ENCODE measurements around the gene PIGL. TPM values are rescaled to one million over a fixed set of nuclear protein-coding genes. Genes with fewer than 3 reads are reported as not detected.

Gene PIGL
- total RNA-seq = 10 to 100 TPM; 41.1 to 57.0 TPM
- 43.8 TPM for polyA plus RNA-seq (2013, experiment 1 of 2)
- 35.3 TPM for polyA plus RNA-seq (2013, experiment 2 of 2)
- long read RNA-seq, experiment 1, partial matches to known transcripts = 1 of 10 reads
- long read RNA-seq, experiment 1, other reads (novel, unspliced or antisense) = 4 of 10 reads
- long read RNA-seq, experiment 2, transcript PIGL-201 (7 exons, 1,137 nt) = major isoform, 8 of 42 reads
- long read RNA-seq, experiment 2, partial matches to known transcripts = 3 of 42 reads
- long read RNA-seq, experiment 2, other reads (novel, unspliced or antisense) = 25 of 42 reads
- long read RNA-seq, experiment 3, transcript PIGL-201 (7 exons, 1,137 nt) = major isoform, 13 of 37 reads
- long read RNA-seq, experiment 3, partial matches to known transcripts = 0 of 37 reads
- long read RNA-seq, experiment 3, other reads (novel, unspliced or antisense) = 22 of 37 reads
- long read RNA-seq, experiment 4, transcript PIGL-201 (7 exons, 1,137 nt) = major isoform, 39 of 67 reads
- long read RNA-seq, experiment 4, partial matches to known transcripts = 1 of 67 reads
- long read RNA-seq, experiment 4, other reads (novel, unspliced or antisense) = 23 of 67 reads

GRCh38 chr17:16217002-16217635 is at the start of gene PIGL:
TSS of gene PIGL (plus strand) at chr17:16217210. CDS start at chr17:16217227, 17 bp downstream.
- TF ChIP-seq CTCF (conservative IDR thresholded peaks at IDR 0.05) = no peak
- Mint-ChIP-seq H3K36me3 (ENCODE audit: low read depth) (peaks cover 4% of the 10 kb centered on the region), H3K27ac (peak within 1 kb of the TSS; percentile 98), H3K4me1 (peaks cover 15% of the 10 kb centered on the region), H3K4me3 (peak within 1 kb of the TSS; percentile 97), H3K9me3 (no peaks in the 10 kb centered on the region), H3K27me3 (ENCODE audit: insufficient read depth) (no peaks in the 10 kb centered on the region)
- Histone ChIP-seq H3K27me3 (ENCODE audit: control insufficient read depth, insufficient read depth, low read length, poor library complexity, severe bottlenecking) (no peaks in the 10 kb centered on the region), H3K4me3 (ENCODE audit: low read length) (peak within 1 kb of the TSS; percentile 96), H3K9me3 (ENCODE audit: control insufficient read depth, low read length) (no peaks in the 10 kb centered on the region), H3K27ac (ENCODE audit: low read depth, low read length) (peak within 1 kb of the TSS; percentile 93), H3K36me3 (ENCODE audit: control insufficient read depth, insufficient read depth, low read length) (peaks cover 6% of the 10 kb centered on the region), H3K9ac (ENCODE audit: extremely low read depth, low read length, poor library complexity, severe bottlenecking) (peak within 1 kb of the TSS; percentile 92), H3K4me1 (ENCODE audit: control insufficient read depth, insufficient read depth, low read length) (no peaks in the 10 kb centered on the region)
- WGBS, 2 experiments (ENCODE audit: insufficient coverage in 1 of 2, insufficient read length in 1 of 2) = 0 to 1% methylated on average over 12 to 29 of the region's 29 CpGs
- DNase-seq = peak; percentile 99

- H3K36me3 ChIP-seq (ENCODE audit: control insufficient read depth, insufficient read depth, low read length) = peaks cover 46% of the 10 kb centered on the region
- peaks cover 58% of the 10 kb centered on the region for H3K36me3 Mint-ChIP-seq (ENCODE audit: low read depth)
- no peaks in the 10 kb centered on the region for H3K27me3 ChIP-seq (ENCODE audit: control insufficient read depth, insufficient read depth, low read length, poor library complexity, severe bottlenecking)
- no peak overlapping the region for H3K27ac ChIP-seq (ENCODE audit: low read depth, low read length)
- H3K9ac ChIP-seq (ENCODE audit: extremely low read depth, low read length, poor library complexity, severe bottlenecking) = no peak overlapping the region
- H3K4me1 ChIP-seq (ENCODE audit: control insufficient read depth, insufficient read depth, low read length) = no peaks in the 10 kb centered on the region
- H3K9me3 Mint-ChIP-seq = no peaks in the 10 kb centered on the region
- no peak overlapping the region for H3K4me3 Mint-ChIP-seq
- H3K27me3 Mint-ChIP-seq (ENCODE audit: insufficient read depth) = no peaks in the 10 kb centered on the region
- H3K9me3 ChIP-seq (ENCODE audit: control insufficient read depth, low read length) = no peaks in the 10 kb centered on the region
- no peaks in the 10 kb centered on the region for H3K4me1 Mint-ChIP-seq
- H3K27ac Mint-ChIP-seq = peak overlapping the region; percentile 44
- 94 to 96% methylated on average over 4 to 7 of the region's 7 CpGs for WGBS, 2 experiments (ENCODE audit: insufficient coverage in 1 of 2, insufficient read length in 1 of 2)
- TF ChIP-seq CTCF (conservative IDR thresholded peaks at IDR 0.05) = no peak
- DNase-seq = no peak
- H3K4me3 ChIP-seq (ENCODE audit: low read length) = no peak overlapping the region
Measured at GRCh38 chr17:16171613-16172012, 45.4 kb upstream of the PIGL start.

- Histone ChIP-seq H3K4me1 (ENCODE audit: control insufficient read depth, insufficient read depth, low read length) (no peaks in the 10 kb centered on the region), H3K27me3 (ENCODE audit: control insufficient read depth, insufficient read depth, low read length, poor library complexity, severe bottlenecking) (no peaks in the 10 kb centered on the region), H3K9ac (ENCODE audit: extremely low read depth, low read length, poor library complexity, severe bottlenecking) (no peak overlapping the region), H3K36me3 (ENCODE audit: control insufficient read depth, insufficient read depth, low read length) (peaks cover 19% of the 10 kb centered on the region), H3K27ac (ENCODE audit: low read depth, low read length) (no peak overlapping the region), H3K4me3 (ENCODE audit: low read length) (no peak overlapping the region), H3K9me3 (ENCODE audit: control insufficient read depth, low read length) (peaks cover 7% of the 10 kb centered on the region)
- no peak overlapping the region for H3K27ac Mint-ChIP-seq
- H3K27me3 Mint-ChIP-seq (ENCODE audit: insufficient read depth) = no peaks in the 10 kb centered on the region
- peaks cover 50% of the 10 kb centered on the region for H3K36me3 Mint-ChIP-seq (ENCODE audit: low read depth)
- H3K4me3 Mint-ChIP-seq = no peak overlapping the region
- H3K9me3 Mint-ChIP-seq = no peaks in the 10 kb centered on the region
- no peak for DNase-seq
- 94 to 95% methylated on average over 5 of the region's 5 CpGs for WGBS, 2 experiments (ENCODE audit: insufficient coverage in 1 of 2, insufficient read length in 1 of 2)
- no peak for TF ChIP-seq CTCF (conservative IDR thresholded peaks at IDR 0.05)
- H3K4me1 Mint-ChIP-seq = no peaks in the 10 kb centered on the region
Measured at GRCh38 chr17:16178836-16179235, 38.2 kb upstream of the PIGL start.

Measured in endodermal cell (in vitro differentiated cells).